ENCODE results near the gene SCAP. TPM values are rescaled to one million over a fixed set of nuclear protein-coding genes. Genes with fewer than 3 reads are reported as not detected.

The SCAP gene
- total RNA-seq, 1 experiment from 2014 or later = 67.6 TPM

DNA sequence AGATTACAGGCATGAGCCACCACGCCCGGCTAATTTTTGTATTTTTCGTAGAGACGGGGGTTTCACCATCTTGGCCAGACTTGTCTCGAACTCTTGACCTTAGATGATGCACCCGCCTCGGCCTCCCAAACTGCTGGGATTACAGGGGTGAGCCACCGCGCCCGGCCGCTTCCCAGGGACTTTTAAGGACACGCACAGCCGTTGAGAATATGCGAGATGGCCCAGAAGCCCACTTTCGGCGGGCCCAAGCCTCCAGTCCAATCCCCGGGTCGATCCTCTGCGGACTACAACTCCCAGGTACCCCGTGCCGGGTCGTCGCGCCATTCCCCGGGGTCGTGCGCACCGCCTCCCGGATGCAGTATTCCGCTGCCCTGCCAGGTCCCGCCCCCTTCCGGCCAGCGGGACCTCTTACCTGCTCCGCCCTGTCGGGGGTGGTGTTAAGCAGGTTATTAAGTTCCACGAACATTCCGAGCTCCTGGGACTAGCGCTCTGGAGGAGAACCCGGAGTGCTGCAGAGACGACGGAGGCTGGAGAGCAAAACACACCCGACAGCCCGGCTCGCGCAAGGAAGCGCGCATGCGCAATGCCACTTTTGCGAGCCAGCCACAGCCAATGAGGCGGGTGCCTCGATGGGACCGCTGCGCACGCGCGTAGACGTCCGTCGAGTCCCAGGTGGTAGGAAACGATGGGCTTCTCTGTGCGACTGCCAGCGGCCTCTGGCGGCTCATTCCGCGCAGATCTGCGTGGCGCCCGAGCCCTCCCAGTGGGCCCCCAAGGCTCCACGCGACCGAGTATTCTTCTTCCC is 37.6 kb upstream of the SCAP start, which contains the start of gene ELP6:
Gene ELP6 (minus strand): TSS at position 588 of the 805 bp plus-strand sequence. CDS start 122 bp downstream, at position 466.
- Histone ChIP-seq H2AFZ (ENCODE audit: low read depth, low read length, poor library complexity, severe bottlenecking) (peak within 1 kb of the TSS; percentile 60), H3K9me3 (ENCODE audit: control insufficient read depth in 1 of 2, insufficient read depth in 1 of 2, low read depth in 1 of 2, low read length in 2 of 2) (no peaks in the 10 kb centered on the region), H3K9me2 (ENCODE audit: insufficient read depth) (no peaks in the 10 kb centered on the region), H3K79me2 (ENCODE audit: insufficient read depth, low read length) (peaks cover 29% of the 10 kb centered on the region), H3K27me3 (ENCODE audit: insufficient read depth, low read length) (no peaks in the 10 kb centered on the region), H3K4me2 (ENCODE audit: low read length) (peak within 1 kb of the TSS; percentile 87), H3K36me3 (ENCODE audit: control insufficient read depth in 1 of 2, insufficient read depth in 2 of 2, low read length in 2 of 2) (peaks cover 11 to 19% of the 10 kb centered on the region in 2 experiments), H3K4me3 (replicated peaks in 1 of 2; ENCODE audit: low read depth in 1 of 2, low read length in 2 of 2) (peak within 1 kb of the TSS; percentile 84 to 94), H3K4me1 (ENCODE audit: control insufficient read depth in 1 of 2, insufficient read depth in 2 of 2, low read length in 2 of 2) (peaks cover 2 to 20% of the 10 kb centered on the region in 2 experiments; a peak in 3 of 4 replicates), H4K20me1 (ENCODE audit: insufficient read depth) (no peaks in the 10 kb centered on the region), H3K27ac (ENCODE audit: low read depth, low read length) (peak within 1 kb of the TSS; percentile 86), H3K9ac (ENCODE audit: low read length) (peak within 1 kb of the TSS; percentile 92)
- ChIA-PET POLR2A (interaction anchor here (0.5 kb wide), 1 partner anchor 14 kb away, joined by 3 read pairs; no protein-coding TSS in a partner anchor), RAD21 (ENCODE audit: low non-redundant PET in 1 of 2, low total read pairs in 2 of 2, uncharacterized antibody in 2 of 2, unreplicated experiment in 2 of 2) (interaction anchor here in 1 of 2 experiments (0.6 kb wide), 1 partner anchor 312 kb away, joined by 3 read pairs; no protein-coding TSS in a partner anchor), CTCF (no interaction called here)
- ATAC-seq = peak; percentile 95
- DNase-seq (ENCODE audit: low read depth, low spot score) = peak; percentile 92
- intact Hi-C loops (cut with micrococcal nuclease) = loop anchor here (1.0 to 2.0 kb wide), 2 partner anchors 39 to 92 kb away; partner anchors contain the start of gene SCAP
- TSS peak; percentile 95 for BruUV-seq (replicated peaks)
- TF ChIP-seq, protein P1, sequence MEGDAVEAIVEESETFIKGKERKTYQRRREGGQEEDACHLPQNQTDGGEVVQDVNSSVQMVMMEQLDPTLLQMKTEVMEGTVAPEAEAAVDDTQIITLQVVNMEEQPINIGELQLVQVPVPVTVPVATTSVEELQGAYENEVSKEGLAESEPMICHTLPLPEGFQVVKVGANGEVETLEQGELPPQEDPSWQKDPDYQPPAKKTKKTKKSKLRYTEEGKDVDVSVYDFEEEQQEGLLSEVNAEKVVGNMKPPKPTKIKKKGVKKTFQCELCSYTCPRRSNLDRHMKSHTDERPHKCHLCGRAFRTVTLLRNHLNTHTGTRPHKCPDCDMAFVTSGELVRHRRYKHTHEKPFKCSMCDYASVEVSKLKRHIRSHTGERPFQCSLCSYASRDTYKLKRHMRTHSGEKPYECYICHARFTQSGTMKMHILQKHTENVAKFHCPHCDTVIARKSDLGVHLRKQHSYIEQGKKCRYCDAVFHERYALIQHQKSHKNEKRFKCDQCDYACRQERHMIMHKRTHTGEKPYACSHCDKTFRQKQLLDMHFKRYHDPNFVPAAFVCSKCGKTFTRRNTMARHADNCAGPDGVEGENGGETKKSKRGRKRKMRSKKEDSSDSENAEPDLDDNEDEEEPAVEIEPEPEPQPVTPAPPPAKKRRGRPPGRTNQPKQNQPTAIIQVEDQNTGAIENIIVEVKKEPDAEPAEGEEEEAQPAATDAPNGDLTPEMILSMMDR (IDR thresholded peaks at IDR 0.05 in 2 of 3, conservative IDR thresholded peaks at IDR 0.05 in 1 of 3; ENCODE audit: borderline replicate concordance in 1 of 3, insufficient read depth in 1 of 3, low read depth in 2 of 3, low read length in 2 of 3) = peak; percentile 40 to 60 (median 44); a peak in 5 of 6 replicates
- TF ChIP-seq CEBPB (IDR thresholded peaks at IDR 0.05; ENCODE audit: low read depth) = no peak
- no peak for TF ChIP-seq REST (IDR thresholded peaks at IDR 0.05; ENCODE audit: low read depth)
- no peak for TF ChIP-seq SRF (IDR thresholded peaks at IDR 0.05; ENCODE audit: low read depth)
- TF ChIP-seq MAX (IDR thresholded peaks at IDR 0.05) = peak; percentile 75; the same call in 1 of the 2 replicates
- TF ChIP-seq JUND (IDR thresholded peaks at IDR 0.05) = no peak
- no peak; the same call in 1 of the 2 replicates for TF ChIP-seq SIN3A (IDR thresholded peaks at IDR 0.05; ENCODE audit: low read depth)
- TF ChIP-seq TCF7L2 (IDR thresholded peaks at IDR 0.05; ENCODE audit: borderline replicate concordance, extremely low read depth, insufficient read depth, insufficient read length) = no peak
- TF ChIP-seq ATF3 (IDR thresholded peaks at IDR 0.05) = no peak
- TF ChIP-seq RAD21 (IDR thresholded peaks at IDR 0.05; ENCODE audit: low read depth) = peak; percentile 50
- TF ChIP-seq ELF1 (IDR thresholded peaks at IDR 0.05; ENCODE audit: borderline replicate concordance, low read depth) = no peak; the same call in 1 of the 2 replicates
- no peak; the same call in 1 of the 2 replicates for TF ChIP-seq CBX3 (IDR thresholded peaks at IDR 0.05; ENCODE audit: low read depth)
- TF ChIP-seq YY1 (IDR thresholded peaks at IDR 0.05; ENCODE audit: extremely low read depth, insufficient replicate concordance, low read depth, low read length) = peak; percentile 88
- TF ChIP-seq EGR1 (IDR thresholded peaks at IDR 0.05; ENCODE audit: low read depth) = peak; percentile 66
- TF ChIP-seq EZH2 (IDR thresholded peaks at IDR 0.05) = no peak
- TF ChIP-seq, protein P2, sequence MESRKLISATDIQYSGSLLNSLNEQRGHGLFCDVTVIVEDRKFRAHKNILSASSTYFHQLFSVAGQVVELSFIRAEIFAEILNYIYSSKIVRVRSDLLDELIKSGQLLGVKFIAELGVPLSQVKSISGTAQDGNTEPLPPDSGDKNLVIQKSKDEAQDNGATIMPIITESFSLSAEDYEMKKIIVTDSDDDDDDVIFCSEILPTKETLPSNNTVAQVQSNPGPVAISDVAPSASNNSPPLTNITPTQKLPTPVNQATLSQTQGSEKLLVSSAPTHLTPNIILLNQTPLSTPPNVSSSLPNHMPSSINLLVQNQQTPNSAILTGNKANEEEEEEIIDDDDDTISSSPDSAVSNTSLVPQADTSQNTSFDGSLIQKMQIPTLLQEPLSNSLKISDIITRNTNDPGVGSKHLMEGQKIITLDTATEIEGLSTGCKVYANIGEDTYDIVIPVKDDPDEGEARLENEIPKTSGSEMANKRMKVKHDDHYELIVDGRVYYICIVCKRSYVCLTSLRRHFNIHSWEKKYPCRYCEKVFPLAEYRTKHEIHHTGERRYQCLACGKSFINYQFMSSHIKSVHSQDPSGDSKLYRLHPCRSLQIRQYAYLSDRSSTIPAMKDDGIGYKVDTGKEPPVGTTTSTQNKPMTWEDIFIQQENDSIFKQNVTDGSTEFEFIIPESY (IDR thresholded peaks at IDR 0.05; ENCODE audit: extremely low read depth, insufficient replicate concordance, low read length) = no peak
- peak; percentile 86 for TF ChIP-seq POLR2AphosphoS5 (IDR thresholded peaks at IDR 0.05; ENCODE audit: low read depth, low read length)
- peak; percentile 43; the same call in 1 of the 2 replicates for TF ChIP-seq ZFX (IDR thresholded peaks at IDR 0.05)

Data from HCT116 (cell line).